Endothelial cell of hepatic sinusoid (primary cell): Measurements from ENCODE around the gene GFOD1.
"Not testable (repeated sequence)": the region's sequence is repeated elsewhere in the genome, so short reads cannot be mapped to it uniquely, and the experiment has no call there.

Experiments used
- in situ Hi-C: cut with HindIII; loops from 2 replicates; pipeline ENCODE4 v1.10.0; 2017; ENCODE audit warnings: low sequenced_read_pairs

The GFOD1 gene

GRCh38 chr6:13446381-13446780 lies 41.0 kb downstream of the GFOD1 start:
- in situ Hi-C loops = no loop called here

- in situ Hi-C loops = no loop called here
These were observed 41.7 kb downstream of the GFOD1 start for GRCh38 chr6:13445744-13446115.

GRCh38 chr6:13445005-13445743 lies 42.2 kb downstream of the GFOD1 start:
- in situ Hi-C loops = no loop called here

- in situ Hi-C loops = loop anchor here (5.0 kb wide), 1 partner anchor 63 kb away; no protein-coding TSS in a partner anchor
These were observed 42.8 kb downstream of the GFOD1 start for GRCh38 chr6:13444604-13445003.

GRCh38 chr6:13443978-13444377 lies 43.4 kb downstream of the GFOD1 start:
- in situ Hi-C loops = loop anchor here (5.0 kb wide), 1 partner anchor 63 kb away; no protein-coding TSS in a partner anchor

GRCh38 chr6:13441778-13442177 lies 45.6 kb downstream of the GFOD1 start:
- in situ Hi-C loops = loop anchor here (5.0 kb wide), 1 partner anchor 66 kb away; no protein-coding TSS in a partner anchor

- in situ Hi-C loops = loop anchor here (5.0 kb wide), 1 partner anchor 68 kb away; no protein-coding TSS in a partner anchor
These were observed 47.8 kb downstream of the GFOD1 start for GRCh38 chr6:13439644-13440043.

- in situ Hi-C loops = no loop called here
These were observed 49.3 kb downstream of the GFOD1 start for GRCh38 chr6:13438126-13438525.

- in situ Hi-C loops = no loop called here
These were observed 50.0 kb downstream of the GFOD1 start for GRCh38 chr6:13437218-13437996.

- in situ Hi-C loops = no loop called here
These were observed 50.8 kb downstream of the GFOD1 start for GRCh38 chr6:13436399-13437217.

- in situ Hi-C loops = no loop called here
These were observed 51.7 kb downstream of the GFOD1 start for GRCh38 chr6:13435477-13436246.

- in situ Hi-C loops = no loop called here
These were observed 52.6 kb downstream of the GFOD1 start for GRCh38 chr6:13434777-13435176.

GRCh38 chr6:13434135-13434775 lies 53.1 kb downstream of the GFOD1 start:
- in situ Hi-C loops = not testable (repeated sequence)

GRCh38 chr6:13433709-13434121 lies 53.7 kb downstream of the GFOD1 start:
- in situ Hi-C loops = no loop called here

GRCh38 chr6:13432526-13433184 lies 54.7 kb downstream of the GFOD1 start:
- in situ Hi-C loops = no loop called here

- in situ Hi-C loops = no loop called here
These were observed 55.4 kb downstream of the GFOD1 start for GRCh38 chr6:13431861-13432465.

- in situ Hi-C loops = no loop called here
These were observed 56.2 kb downstream of the GFOD1 start for GRCh38 chr6:13431059-13431656.

- in situ Hi-C loops = no loop called here
These were observed 58.0 kb downstream of the GFOD1 start for GRCh38 chr6:13429406-13429753.
